Endodermal cell (in vitro differentiated cells): ENCODE measurements around the gene LGI4. TPM values are rescaled to one million over a fixed set of nuclear protein-coding genes. Genes with fewer than 3 reads are reported as not detected.

ENCODE experiments used
- DNase-seq: peaks from one replicate; pipeline ENCODE4 v3.0.0-alpha.2; 2017
- H3K27ac ChIP-seq: 2 replicates; pipeline ENCODE4 v1.5.1; 2013; ENCODE audit warnings: mild to moderate bottlenecking, low read depth, low read length, moderate library complexity
- H3K27me3 ChIP-seq: 2 replicates; pipeline ENCODE4 v1.6.1; 2013; ENCODE audit warnings: mild to moderate bottlenecking, low read length, moderate library complexity; ENCODE audit not compliant: insufficient read depth, control insufficient read depth, poor library complexity, severe bottlenecking
- H3K36me3 ChIP-seq: 2 replicates; pipeline ENCODE4 v1.7.0; 2013; ENCODE audit warnings: mild to moderate bottlenecking, low read length, moderate library complexity; ENCODE audit not compliant: control insufficient read depth, insufficient read depth
- H3K4me1 ChIP-seq: one replicate; pipeline ENCODE4 v1.7.0; 2013; ENCODE audit warnings: low read length; ENCODE audit not compliant: control insufficient read depth, insufficient read depth
- H3K4me3 ChIP-seq: 2 replicates; pipeline ENCODE4 v1.5.1; 2013; ENCODE audit warnings: mild to moderate bottlenecking, low read length, moderate library complexity
- H3K9ac ChIP-seq: 2 replicates; pipeline ENCODE4 v1.6.1; 2013; ENCODE audit warnings: mild to moderate bottlenecking, low read length, moderate library complexity; ENCODE audit not compliant: poor library complexity, severe bottlenecking; ENCODE audit errors: extremely low read depth
- H3K9me3 ChIP-seq: 2 replicates; pipeline ENCODE4 v1.6.1; 2013; ENCODE audit warnings: mild to moderate bottlenecking, low read length, moderate library complexity; ENCODE audit not compliant: control insufficient read depth
- H3K27ac Mint-ChIP-seq: 2 replicates; pipeline ENCODE4 v1.8.0; 2020; ENCODE audit warnings: mixed read lengths
- H3K27me3 Mint-ChIP-seq: 2 replicates; pipeline ENCODE4 v1.8.0; 2021; ENCODE audit warnings: mild to moderate bottlenecking, mixed read lengths; ENCODE audit not compliant: insufficient read depth
- H3K36me3 Mint-ChIP-seq: 2 replicates; pipeline ENCODE4 v1.8.0; 2020; ENCODE audit warnings: low read depth, mixed read lengths
- H3K4me1 Mint-ChIP-seq: 2 replicates; pipeline ENCODE4 v1.8.0; 2020; ENCODE audit warnings: mixed read lengths
- H3K4me3 Mint-ChIP-seq: 2 replicates; pipeline ENCODE4 v1.8.0; 2020; ENCODE audit warnings: mild to moderate bottlenecking, moderate library complexity, mixed read lengths
- H3K9me3 Mint-ChIP-seq: 2 replicates; pipeline ENCODE4 v1.8.0; 2020; ENCODE audit warnings: mild to moderate bottlenecking, mixed read lengths
- CTCF ChIP-seq: fragments of 200-600 bp; sonication (generic); conservative IDR thresholded peaks from 2 replicates; pipeline ENCODE4 v1.5.0; 2021; ENCODE audit warnings: antibody characterized with exemption, mild to moderate bottlenecking
- WGBS, 2 experiments: methylation state at CpG; one replicate each; pipeline versions ENCODE4 v1.1.5 to v1.1.7; 2013; ENCODE audit warnings: missing lambda C conversion rate in 2 of 2, mixed read lengths in 1 of 2; ENCODE audit not compliant: insufficient coverage in 1 of 2, insufficient read length in 1 of 2; 5-methylcytosine and 5-hydroxymethylcytosine counted together
- total RNA-seq, 2 donors: library from RNA; stranded (reverse); fragmentation: NEBNext Ultra II Directional in 1 of 2; extraction: Animal tissue kit (Norgen Biotek cat#: 25700) in 1 of 2; gene quantifications; 2 replicates in 1 of 2; 3 replicates in 1 of 2; pipeline ENCODE4 v1.2.1, GENCODE V29; 2021

LGI4 gene
- total RNA-seq, 2 donors from 2014 or later, result 0.27 to 0.37 TPM

- Histone ChIP-seq H3K4me3 (no peak overlapping the region), H3K27me3 (no peaks in the 10 kb centered on the region), H3K36me3 (no peaks in the 10 kb centered on the region), H3K4me1 (no peaks in the 10 kb centered on the region), H3K27ac (no peak overlapping the region), H3K9ac (no peak overlapping the region), H3K9me3 (no peaks in the 10 kb centered on the region)
- H3K4me1 Mint-ChIP-seq, result no peaks in the 10 kb centered on the region
- H3K36me3 Mint-ChIP-seq, result no peaks in the 10 kb centered on the region
- H3K9me3 Mint-ChIP-seq, result no peaks in the 10 kb centered on the region
- no peak overlapping the region for H3K4me3 Mint-ChIP-seq
- DNase-seq, result no peak
- no peak for TF ChIP-seq CTCF
- H3K27me3 Mint-ChIP-seq, result no peaks in the 10 kb centered on the region
- 93% methylated on average over 20 to 29 of the region's 29 CpGs for WGBS, 2 experiments
- no peak overlapping the region for H3K27ac Mint-ChIP-seq
Observed at GRCh38 chr19:35098413-35099049, 36.3 kb downstream of the LGI4 start.

GRCh38 chr19:35095667-35096368 lies 39.0 kb downstream of the LGI4 start:
- Mint-ChIP-seq H3K36me3 (no peaks in the 10 kb centered on the region), H3K9me3 (no peaks in the 10 kb centered on the region), H3K4me1 (no peaks in the 10 kb centered on the region), H3K27me3 (no peaks in the 10 kb centered on the region), H3K27ac (no peak overlapping the region), H3K4me3 (no peak overlapping the region)
- no peaks in the 10 kb centered on the region for H3K4me1 ChIP-seq
- H3K9ac ChIP-seq, result no peak overlapping the region
- H3K9me3 ChIP-seq, result no peaks in the 10 kb centered on the region
- 86 to 92% methylated on average over 6 to 8 of the region's 8 CpGs for WGBS, 2 experiments
- H3K4me3 ChIP-seq, result no peak overlapping the region
- DNase-seq, result no peak
- H3K36me3 ChIP-seq, result no peaks in the 10 kb centered on the region
- no peak overlapping the region for H3K27ac ChIP-seq
- H3K27me3 ChIP-seq, result no peaks in the 10 kb centered on the region
- TF ChIP-seq CTCF, result no peak

GRCh38 chr19:35094656-35095055 lies 40.2 kb downstream of the LGI4 start:
- Histone ChIP-seq H3K4me1 (no peaks in the 10 kb centered on the region), H3K4me3 (no peak overlapping the region), H3K27me3 (no peaks in the 10 kb centered on the region), H3K27ac (no peak overlapping the region), H3K9me3 (no peaks in the 10 kb centered on the region), H3K36me3 (no peaks in the 10 kb centered on the region), H3K9ac (no peak overlapping the region)
- no peak for TF ChIP-seq CTCF
- no peaks in the 10 kb centered on the region for H3K36me3 Mint-ChIP-seq
- no peak for DNase-seq
- H3K4me3 Mint-ChIP-seq, result no peak overlapping the region
- no peaks in the 10 kb centered on the region for H3K9me3 Mint-ChIP-seq
- no peaks in the 10 kb centered on the region for H3K4me1 Mint-ChIP-seq
- no peak overlapping the region for H3K27ac Mint-ChIP-seq
- H3K27me3 Mint-ChIP-seq, result no peaks in the 10 kb centered on the region
- 87 to 94% methylated on average over 4 of the region's 4 CpGs for WGBS, 2 experiments
